GM08714 (cell line): ENCODE results near the gene HPS1.

Source experiments
- H3K4me3 ChIP-seq: fragments of 200-500 bp; sonication (Bioruptor generic); 2 replicates; pipeline ENCODE4 v1.5.1; 2014; ENCODE audit warnings: mild to moderate bottlenecking, low read length, inconsistent platforms
- ZNF274 ChIP-seq: IDR thresholded peaks from 2 replicates; pipeline ENCODE4 v1.6.1; 2012; ENCODE audit warnings: mild to moderate bottlenecking, low read depth, low read length

Gene HPS1

DNA sequence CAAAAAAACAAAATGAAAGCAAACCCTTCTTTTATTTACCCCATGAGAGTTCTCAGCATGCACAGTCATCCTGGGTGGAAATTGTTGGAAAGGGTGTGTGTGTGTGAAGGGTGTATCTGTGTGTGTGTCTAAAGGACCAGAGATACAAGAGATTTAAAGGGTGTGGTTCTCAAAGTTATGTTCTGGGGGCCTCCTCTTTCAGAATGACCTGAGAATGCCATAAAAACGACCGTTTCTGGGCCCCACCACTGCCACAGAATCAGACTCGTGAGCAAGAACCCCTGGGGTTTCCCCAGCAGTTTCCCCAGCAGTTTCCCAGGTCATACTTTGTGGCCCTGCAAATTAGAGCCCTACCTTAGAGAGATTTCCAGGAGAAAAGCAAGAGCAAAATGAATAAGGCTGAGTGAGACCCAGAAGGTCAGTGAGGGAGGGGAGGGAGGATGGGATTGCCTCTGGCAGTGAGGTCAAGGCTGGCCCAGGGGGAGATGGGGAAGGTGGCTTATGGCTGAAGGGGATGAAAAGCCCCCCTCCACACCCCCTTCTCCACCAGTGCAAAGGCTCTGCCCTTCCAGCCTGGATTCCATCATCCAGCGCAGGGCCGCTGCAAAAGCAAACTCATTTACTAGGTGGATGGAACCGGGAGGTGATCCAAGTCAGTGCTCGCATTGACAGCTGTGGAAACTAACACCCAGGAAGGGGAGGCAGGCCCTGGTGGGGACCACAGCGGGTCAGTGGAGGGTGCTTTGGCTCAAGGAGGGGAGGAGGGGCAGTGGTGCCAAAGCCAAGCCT lies 42.0 kb downstream of the HPS1 start:
- H3K4me3 ChIP-seq = no peak overlapping the region
- no peak for TF ChIP-seq ZNF274

DNA sequence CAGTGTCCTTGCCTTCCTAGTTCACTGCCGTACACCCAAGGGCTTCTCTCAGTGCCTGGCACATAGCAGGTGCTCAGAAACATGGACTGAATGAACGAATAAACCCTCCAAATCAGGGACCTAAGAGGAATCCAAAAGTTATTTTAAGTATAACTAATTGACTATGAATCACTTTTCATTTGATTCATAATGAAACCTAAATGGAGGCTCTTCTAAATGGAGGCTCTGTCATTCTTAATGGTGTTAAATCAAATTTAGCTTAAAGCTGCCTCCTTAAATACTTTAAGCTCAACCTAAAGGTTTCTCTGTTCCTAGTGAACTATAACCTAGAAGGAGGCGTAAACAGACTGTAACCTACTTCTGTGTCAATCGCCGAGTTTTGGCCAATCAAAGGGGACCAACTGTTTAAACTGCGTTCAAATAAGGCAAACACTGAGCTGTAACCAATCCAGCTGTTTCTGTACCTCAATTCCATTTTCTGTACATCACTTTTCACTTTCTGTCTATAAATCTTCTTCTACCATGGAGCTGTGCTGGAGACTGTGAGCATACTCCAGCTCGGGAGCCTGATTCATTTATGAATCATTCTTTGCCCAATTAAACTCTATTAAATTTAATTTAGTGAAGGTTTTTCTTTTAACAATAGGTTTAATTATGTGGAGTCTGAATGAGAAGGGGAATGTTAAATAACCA lies 42.8 kb downstream of the HPS1 start:
- H3K4me3 ChIP-seq = no peak overlapping the region

DNA sequence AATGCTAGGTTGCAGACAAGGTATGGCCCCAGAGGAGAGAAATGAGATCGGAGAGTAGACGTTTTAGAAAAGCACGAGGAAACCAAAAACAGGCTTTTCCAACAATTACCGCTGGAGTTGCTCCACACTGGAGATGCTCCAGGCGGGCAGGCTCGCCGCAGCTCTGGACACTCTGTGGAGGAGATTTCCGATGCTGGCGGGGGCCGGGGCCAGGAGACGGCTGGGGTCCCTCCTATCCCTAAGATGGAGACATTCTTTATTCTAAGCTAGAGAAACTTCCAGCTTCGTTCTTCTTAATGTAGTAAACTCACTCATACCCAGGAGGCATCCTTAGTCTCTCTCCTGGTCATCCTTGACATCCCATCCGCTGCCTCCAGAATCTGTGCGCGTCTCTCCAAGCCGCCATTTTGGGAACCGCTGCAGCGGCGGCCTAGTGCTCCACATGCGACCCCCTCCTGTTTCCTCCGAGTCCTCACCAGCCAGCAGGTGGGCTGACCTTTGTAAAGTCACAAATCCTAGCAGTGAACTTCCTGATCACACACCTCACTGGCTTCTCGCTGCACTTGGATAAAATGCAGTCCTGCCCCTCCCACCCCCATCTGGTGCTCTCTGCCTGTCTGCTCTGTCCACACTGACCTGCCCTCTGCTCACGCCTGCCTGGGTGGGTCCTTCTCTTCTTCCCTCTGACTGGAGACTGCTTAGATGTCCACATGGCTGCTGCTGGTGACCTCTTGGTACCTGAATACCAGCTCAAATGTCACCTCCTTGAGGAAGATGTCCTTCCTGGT lies 43.6 kb downstream of the HPS1 start:
- no peak overlapping the region for H3K4me3 ChIP-seq
- no peak for TF ChIP-seq ZNF274

More for the DNA sequence above, 42.8 kb downstream of the HPS1 start:
- TF ChIP-seq ZNF274 = no peak

DNA sequence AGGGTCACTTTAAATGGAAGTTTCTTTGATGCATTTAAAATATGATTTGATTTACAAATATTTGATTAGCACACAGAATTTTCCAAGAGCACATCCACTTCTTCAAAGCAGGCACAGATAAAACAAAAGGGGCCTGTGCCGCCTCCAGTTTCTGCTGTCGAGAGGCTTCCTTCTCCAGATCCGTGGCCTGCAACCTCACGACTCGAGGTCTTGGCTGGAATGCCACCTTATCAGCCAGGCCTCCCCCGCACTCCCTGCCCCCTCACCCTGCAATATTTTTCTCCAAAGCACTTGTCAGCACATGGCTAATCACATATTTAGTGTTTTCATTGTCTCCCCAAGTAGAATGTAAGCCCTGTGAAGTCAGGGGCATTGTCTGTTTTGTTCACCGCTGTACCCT lies 44.3 kb downstream of the HPS1 start:
- TF ChIP-seq ZNF274 = no peak
- H3K4me3 ChIP-seq = no peak overlapping the region

DNA sequence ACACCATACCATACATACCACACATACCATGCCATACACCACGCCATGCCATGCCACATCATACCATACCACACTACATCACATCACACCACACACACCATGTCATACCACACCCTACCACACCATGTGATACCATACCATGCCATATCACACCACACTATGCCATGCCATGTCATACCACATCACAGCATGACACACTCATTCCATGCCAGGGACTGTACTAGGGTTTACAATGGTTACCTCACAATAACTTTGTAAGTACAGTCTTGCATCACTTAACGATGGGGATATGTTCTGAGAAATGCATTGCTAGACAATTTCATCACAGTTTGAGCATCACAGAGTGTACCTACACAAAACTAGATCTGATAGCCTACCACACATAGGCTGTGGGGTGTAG lies 46.3 kb downstream of the HPS1 start:
- TF ChIP-seq ZNF274 = no peak
- no peak overlapping the region for H3K4me3 ChIP-seq

DNA sequence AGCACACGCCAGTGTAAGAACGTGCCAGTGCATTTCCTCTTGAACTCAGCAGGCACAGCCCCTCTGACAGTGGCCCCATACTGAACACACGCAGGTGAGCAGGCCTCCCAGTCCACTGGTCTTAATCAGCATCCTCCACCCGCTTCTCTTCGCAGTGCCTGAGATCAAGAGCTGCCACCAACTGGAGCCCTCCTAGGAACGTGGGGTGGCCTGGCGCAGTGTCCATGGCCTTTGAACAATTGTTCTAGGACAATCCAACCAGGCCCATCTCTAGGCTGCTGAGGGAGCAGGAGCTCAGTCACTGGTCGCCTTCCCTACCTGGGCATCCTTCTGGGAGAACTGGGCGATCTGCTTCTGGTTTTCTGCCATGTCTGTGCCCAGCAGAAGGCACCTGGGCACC lies 47.0 kb downstream of the HPS1 start:
- H3K4me3 ChIP-seq = no peak overlapping the region
- no peak for TF ChIP-seq ZNF274

DNA sequence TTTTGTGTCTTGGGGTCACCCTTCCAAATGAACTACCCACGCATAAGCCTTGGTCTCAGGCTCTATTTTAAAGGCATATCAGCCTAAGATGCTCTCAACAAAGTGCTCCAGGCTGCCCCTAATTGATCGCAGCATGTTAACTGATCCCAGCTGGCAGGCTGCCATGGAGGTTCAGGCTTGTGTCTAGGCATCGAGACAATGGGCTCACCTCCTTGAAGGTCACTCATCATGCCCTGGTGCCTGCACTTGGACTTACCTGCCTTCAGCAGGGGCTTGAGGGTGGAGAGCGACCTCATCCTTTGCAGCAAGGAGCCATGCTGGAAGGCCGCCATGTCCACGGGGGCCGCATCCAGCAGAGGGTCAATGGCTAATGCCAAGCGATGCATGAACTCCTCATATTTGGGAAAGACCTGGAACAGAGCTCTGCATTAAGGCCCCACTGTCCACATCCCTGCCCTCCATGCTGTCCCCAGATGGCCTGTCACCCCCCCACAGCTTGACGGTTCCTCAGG lies 49.6 kb downstream of the HPS1 start:
- H3K4me3 ChIP-seq = no peak overlapping the region
- no peak for TF ChIP-seq ZNF274

DNA sequence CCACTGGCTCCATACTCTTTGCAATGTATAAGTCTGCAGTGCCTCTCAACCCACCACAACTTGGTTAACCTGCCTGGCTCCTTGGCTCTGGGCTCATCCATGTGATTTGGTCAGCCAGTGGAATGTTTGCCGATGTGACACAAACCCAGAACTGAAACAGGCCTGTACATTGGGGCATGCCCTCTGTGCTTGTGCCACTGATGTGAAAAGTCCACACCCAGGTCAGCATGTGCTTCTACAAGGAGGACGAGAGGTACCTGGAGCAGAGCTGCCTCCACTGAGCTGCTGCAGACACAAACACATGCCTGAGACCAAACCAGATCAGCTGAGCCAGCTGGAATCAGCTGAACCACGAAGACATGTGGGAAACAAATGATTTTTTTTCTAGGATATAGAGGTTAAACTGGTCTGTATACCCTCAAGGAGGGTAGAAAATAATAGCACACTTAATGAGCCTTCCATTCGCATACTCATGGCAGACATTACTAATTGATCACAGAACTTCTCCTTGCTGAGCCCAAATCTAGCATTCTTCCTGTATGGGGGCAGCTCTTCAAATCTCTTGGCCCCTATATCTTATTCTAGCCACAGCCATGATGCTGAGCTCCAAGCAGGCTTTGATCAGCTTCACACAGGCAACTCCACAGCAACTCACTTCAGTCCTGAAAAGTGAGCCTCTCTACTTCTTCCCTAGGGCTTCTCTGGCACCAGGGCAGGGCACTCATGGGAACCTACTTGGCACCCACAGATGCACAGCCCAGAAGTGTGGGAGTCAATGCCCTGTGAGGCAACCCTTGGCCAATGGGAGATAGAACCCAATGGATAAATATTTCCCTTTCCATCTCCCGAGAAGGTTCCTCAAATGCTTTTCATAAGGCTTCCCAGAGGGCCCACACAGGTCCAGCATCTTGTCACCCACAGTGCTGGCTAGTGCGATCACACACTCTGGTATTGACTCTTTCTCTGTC lies 50.4 kb downstream of the HPS1 start:
- H3K4me3 ChIP-seq = no peak overlapping the region
- TF ChIP-seq ZNF274 = no peak

DNA sequence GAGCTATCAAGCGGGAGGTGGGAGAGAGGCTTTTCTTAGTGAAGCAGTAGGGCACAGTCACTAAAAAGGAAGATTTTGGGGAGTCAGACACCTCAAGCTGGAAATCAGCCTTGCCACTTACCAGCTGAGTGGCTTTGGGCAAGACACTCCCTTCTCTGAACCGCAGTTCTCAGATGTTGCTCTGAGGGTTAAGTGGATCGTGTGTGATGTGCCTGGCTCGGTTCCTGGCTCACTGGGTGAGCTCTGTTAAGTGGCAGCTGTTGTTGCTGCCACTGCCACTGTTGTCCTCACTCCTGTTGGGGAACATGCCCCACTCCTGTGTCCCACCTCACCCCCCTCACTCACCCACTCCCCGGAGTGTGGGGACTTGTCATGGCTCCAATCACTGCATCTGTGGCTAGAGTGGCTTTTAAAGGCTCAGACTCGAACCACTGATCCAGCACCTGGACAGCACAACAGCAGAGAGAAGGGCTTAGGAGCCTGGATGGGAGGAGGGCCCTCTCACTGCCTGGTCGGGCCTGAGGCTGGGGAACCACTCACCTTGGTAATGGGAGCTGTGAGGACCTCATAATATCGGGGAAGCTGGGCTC lies 51.8 kb downstream of the HPS1 start:
- no peak overlapping the region for H3K4me3 ChIP-seq
- TF ChIP-seq ZNF274 = no peak

DNA sequence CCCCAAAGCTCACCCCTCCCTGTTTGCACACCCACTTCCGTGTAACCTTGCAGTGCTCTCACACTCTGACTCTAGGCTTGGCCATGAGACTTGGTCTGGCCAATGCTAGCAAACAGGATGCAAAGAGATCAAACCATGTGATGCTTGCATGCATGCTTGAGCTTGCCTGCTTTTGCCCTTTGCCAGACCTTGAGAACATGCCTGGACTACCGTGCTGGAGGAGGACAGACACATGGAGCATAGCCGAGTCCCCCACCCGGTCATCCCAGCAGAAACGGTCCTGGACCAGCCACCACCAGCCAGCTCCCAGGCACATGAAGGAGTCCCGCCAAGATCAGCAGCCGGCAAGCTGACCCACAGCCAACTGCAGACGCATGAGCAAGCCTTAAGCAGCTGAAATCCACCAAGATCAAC lies 55.1 kb downstream of the HPS1 start:
- no peak overlapping the region for H3K4me3 ChIP-seq
- TF ChIP-seq ZNF274 = no peak

DNA sequence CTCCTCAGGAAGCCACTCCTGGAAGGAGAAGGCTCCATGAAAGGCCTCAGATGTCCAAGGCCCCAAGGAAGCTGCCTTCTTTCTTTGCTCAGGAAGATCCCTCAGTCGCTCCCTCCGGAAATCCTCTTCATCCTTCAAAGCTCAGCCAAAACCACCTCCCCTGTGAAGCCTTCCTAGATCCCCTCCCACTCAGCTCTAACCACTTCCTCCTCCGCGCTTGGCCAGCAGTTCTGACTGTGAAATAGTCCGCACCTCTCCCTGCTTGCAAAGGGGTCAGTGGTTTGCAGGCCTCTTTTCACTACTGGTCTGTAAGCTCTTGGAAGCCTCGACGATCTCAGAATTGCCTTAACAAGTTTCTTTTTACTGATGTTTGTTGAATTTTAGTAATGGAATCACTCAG lies 55.7 kb downstream of the HPS1 start:
- TF ChIP-seq ZNF274 = no peak
- H3K4me3 ChIP-seq = no peak overlapping the region

DNA sequence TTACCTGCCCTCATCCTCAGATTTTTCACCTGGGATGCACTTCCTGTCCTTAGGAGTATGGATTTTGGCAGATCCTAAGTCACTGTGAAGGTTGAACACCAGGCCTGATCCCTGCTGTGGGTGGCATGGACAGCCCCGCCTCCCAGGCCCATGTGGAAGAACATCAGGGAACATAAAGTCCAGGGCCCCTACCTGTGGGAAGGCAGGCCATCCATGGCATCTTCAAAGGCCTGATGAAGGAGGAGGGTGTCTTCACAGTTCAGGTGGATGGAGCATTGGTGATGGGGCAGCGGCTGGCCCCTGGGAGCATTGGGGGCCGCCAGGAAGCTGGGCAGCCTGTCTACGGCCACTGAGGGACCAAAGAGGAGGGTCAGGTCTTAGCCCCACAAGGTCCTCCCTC lies 56.3 kb downstream of the HPS1 start:
- TF ChIP-seq ZNF274 = no peak
- no peak overlapping the region for H3K4me3 ChIP-seq

DNA sequence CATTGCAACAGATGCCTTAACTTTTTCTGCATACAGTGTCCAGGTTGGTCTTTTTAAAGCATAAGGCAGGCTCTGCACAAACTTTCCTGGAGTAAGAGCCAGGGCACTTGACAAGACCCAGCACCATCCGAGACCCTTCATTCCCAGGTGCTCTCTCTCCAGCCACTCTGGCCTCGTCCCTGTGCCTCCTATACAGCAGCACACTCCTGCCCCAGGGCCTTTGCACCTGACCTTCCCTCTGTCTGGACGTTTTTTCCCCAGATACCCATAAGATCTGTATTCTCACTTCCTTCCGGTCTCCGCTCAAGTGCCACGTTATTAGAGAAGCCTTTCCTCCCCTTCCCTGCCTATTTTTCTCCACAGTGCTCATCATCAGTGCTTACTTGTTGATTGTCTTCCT lies 57.3 kb downstream of the HPS1 start:
- H3K4me3 ChIP-seq = no peak overlapping the region
- no peak for TF ChIP-seq ZNF274

DNA sequence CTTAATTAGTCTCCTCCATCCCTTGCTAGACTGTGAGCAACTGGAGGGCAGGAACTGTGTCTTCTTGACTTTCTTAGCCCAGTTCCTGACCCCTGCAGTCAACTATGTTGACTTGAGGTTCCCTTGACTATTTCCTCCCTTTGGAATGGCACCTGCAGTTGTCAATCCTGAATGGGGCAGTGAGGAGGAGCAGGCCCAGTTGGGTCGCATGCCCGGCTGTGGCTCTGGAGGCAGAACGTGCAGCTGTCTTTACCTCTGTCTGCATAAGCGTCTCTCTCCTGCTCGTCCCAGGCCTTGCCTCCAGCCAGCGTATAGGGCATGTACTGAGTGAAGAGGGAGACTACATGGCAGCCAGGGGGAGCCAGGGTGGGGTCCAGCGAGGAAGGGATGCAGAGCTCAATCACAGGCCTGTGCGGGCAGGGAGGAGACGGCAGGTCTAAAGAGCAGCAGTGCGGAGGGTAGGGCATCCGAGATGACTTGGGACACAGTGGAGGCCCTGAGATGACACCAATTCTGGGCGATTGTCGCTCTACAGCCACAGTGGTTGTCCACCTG lies 58.6 kb downstream of the HPS1 start:
- H3K4me3 ChIP-seq = no peak overlapping the region
- no peak for TF ChIP-seq ZNF274
